GM18951 (cell line): ENCODE measurements around the gene GON4L.

Experiments used
- POLR2A ChIP-seq: IDR thresholded peaks from 4 replicates; pipeline ENCODE4 v1.6.1; 2011; ENCODE audit warnings: mild to moderate bottlenecking; ENCODE audit not compliant: insufficient read length, insufficient read depth; ENCODE audit errors: extremely low read depth
- in situ Hi-C: fragments of 300-500 bp; cut with MboI; formaldehyde crosslinking; loops from one replicate; pipeline ENCODE4 v1.12.0; 2022; ENCODE audit warnings: low sequenced_read_pairs, mixed read lengths, inconsistent platforms; ENCODE audit not compliant: unreplicated experiment

GON4L gene

GRCh38 chr1:155888481-155888880 lies 31.5 kb upstream of the GON4L start:
- no peak for TF ChIP-seq POLR2A
- in situ Hi-C loops = no loop called here

DNA sequence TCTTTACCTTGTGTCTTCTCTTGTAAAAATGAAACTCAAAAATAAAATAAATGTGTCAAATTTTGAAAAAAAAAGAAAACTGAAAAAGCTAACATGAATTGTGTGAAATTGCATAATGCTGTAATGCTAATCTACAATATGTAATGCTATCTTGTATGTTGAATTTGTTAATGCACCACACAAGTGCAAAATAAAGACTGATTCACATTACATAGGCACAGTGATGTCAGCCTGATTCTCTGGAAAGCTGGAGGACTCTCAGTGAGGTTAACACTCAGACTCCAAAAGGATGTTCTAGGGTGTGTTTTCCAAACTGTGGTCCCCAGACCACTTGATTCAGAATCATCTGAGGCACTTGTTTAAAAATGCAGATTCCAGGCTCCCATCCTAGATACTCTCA lies 28.0 kb upstream of the GON4L start:
- in situ Hi-C loops = no loop called here
- TF ChIP-seq POLR2A = no peak

- in situ Hi-C loops = no loop called here
- TF ChIP-seq POLR2A = no peak
Observed at GRCh38 chr1:155884031-155884960, 27.3 kb upstream of the GON4L start.

GRCh38 chr1:155882766-155883165 lies 25.8 kb upstream of the GON4L start:
- no peak for TF ChIP-seq POLR2A
- in situ Hi-C loops = no loop called here

DNA sequence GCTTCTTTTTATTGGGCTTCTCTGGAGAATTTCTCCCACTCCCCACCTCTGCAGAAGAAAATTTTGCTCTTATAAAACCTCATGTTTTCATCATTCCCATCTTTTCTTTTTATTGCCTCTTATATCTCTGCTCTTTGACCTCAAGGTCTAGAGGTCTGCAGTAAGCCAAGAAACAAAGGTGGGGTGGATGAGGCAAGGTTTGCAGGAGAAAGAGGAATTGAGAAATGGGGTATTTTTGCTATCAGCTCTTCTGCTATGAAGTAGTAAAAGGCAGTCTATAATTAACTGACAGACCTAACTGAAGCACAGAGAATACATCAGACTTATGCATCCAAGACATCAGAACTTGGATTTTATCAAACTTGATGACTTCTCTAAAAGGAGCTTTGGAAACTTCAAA lies 25.2 kb upstream of the GON4L start:
- in situ Hi-C loops = no loop called here
- no peak for TF ChIP-seq POLR2A

GRCh38 chr1:155880950-155881349 lies 23.9 kb upstream of the GON4L start:
- in situ Hi-C loops = no loop called here
- no peak for TF ChIP-seq POLR2A

DNA sequence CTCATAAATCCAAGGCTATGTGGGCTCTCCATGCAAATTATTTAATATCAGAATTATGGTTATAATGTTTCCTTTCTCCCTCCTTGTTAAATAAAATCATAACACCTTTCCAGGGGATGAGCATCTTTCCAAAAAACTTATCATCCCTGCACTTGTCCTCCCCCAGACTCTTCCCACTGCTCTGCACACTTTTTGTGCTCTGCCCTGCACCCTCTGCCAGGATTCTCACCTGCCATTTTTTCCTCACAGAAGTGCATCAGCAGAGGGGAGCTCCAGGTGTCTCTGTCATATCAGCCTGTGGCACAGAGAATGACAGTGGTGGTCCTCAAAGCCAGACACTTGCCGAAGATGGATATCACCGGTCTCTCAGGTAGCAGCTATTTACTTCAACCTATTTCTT lies 23.2 kb upstream of the GON4L start:
- in situ Hi-C loops = no loop called here
- TF ChIP-seq POLR2A = no peak

DNA sequence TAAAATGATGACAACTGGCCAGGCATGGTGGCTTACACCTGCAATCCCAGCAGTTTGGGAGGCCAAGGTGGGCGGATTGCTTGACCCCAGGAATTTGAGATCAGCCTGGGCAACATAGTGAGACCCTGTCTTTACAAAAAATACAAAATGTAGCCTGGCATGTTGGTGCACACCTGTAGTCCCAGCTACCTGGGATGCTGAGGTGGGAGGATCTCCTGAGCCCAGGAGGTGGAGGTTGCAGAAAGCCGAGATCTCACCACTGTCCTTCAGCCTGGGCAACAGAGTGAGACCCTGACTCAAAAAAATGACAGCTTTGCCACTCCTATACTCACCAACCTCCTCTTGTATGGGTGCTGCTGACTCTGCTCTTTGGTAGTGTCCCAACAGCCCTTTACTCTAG lies 20.9 kb upstream of the GON4L start:
- in situ Hi-C loops = no loop called here
- TF ChIP-seq POLR2A = no peak

- TF ChIP-seq POLR2A = no peak
- in situ Hi-C loops = no loop called here
Observed at GRCh38 chr1:155873860-155874259, 16.8 kb upstream of the GON4L start.

GRCh38 chr1:155872527-155872926 lies 15.5 kb upstream of the GON4L start:
- TF ChIP-seq POLR2A = no peak
- in situ Hi-C loops = no loop called here

DNA sequence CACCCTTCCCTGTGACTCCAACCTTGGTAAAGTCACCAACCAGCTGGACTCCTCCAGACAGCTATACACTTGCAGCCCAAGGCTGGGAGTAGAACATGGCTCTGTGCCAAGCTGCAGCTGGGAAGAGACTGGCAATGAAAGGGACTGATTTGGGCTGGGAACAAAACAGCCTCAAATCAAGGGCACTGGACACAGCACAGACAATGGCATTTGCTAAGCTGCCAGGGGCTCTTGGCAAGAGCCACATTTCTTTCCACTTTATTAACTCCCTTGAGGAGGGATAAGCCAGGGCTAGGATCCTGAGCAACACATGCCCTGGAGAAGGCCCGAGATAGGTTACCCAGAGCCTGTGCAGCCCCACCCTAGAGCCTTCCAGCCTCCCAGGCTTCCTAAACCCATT lies 14.4 kb upstream of the GON4L start:
- in situ Hi-C loops = no loop called here
- TF ChIP-seq POLR2A = no peak

- no peak for TF ChIP-seq POLR2A
- in situ Hi-C loops = no loop called here
Observed at GRCh38 chr1:155867766-155868165, 10.8 kb upstream of the GON4L start.

DNA sequence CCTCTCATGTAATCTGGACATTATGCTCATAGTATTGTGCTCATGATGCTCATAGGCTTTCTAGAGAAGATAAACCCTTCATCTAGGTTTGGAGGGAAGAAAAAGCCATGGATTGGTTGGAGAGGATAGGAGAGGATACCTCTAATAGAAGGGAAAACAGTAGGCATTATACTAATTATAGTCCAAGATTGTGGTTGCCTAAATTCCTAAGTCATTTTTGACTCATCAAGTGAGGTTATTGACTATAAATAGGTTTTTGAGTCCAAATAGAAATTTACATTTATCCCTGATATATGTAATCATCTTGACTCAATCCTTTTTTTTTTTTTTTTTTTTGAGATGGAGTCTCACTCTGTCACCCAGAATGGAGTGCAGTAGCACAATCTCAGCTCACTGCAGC lies 7.4 kb upstream of the GON4L start:
- in situ Hi-C loops = no loop called here
- no peak for TF ChIP-seq POLR2A

GRCh38 chr1:155861896-155862295 lies 4.9 kb upstream of the GON4L start:
- no peak for TF ChIP-seq POLR2A
- in situ Hi-C loops = no loop called here
